GM23338 (cell line): ENCODE data around the gene PASK. TPM values are rescaled to one million over a fixed set of nuclear protein-coding genes. Genes with fewer than 3 reads are reported as not detected.

ENCODE experiments used
- ATAC-seq: fragments of 200-7000 bp; cut with Tn5 transposase; 3 replicates; pipeline ENCODE4 v1.9.1; 2020
- DNase-seq: peaks from one replicate; pipeline ENCODE4 v3.0.0-alpha.2; 2015; ENCODE audit warnings: low spot score
- H2AFZ ChIP-seq: fragments of 200-600 bp; sonication (generic); 2 replicates; pipeline ENCODE4 v1.8.0; 2016; ENCODE audit warnings: antibody characterized with exemption, mild to moderate bottlenecking, moderate library complexity
- H3F3A ChIP-seq: fragments of 200-600 bp; sonication (generic); replicated peaks from 2 replicates; pipeline ENCODE4 v1.8.0; 2017; ENCODE audit warnings: antibody characterized with exemption, mixed run types, low read depth
- H3K27ac ChIP-seq: fragments of 200-600 bp; sonication (generic); 2 replicates; pipeline ENCODE4 v1.6.1; 2016; ENCODE audit warnings: low read depth
- H3K27me3 ChIP-seq: fragments of 200-600 bp; sonication (generic); 2 replicates; pipeline ENCODE4 v1.8.0; 2016; ENCODE audit warnings: mild to moderate bottlenecking, mixed run types, moderate library complexity; ENCODE audit not compliant: insufficient read depth
- H3K36me3 ChIP-seq: fragments of 200-600 bp; sonication (generic); 2 replicates; pipeline ENCODE4 v1.8.0; 2016; ENCODE audit warnings: mild to moderate bottlenecking; ENCODE audit not compliant: insufficient read depth
- H3K4me1 ChIP-seq: fragments of 200-600 bp; sonication (generic); 2 replicates; pipeline ENCODE4 v1.8.0; 2016; ENCODE audit warnings: mild to moderate bottlenecking, moderate library complexity; ENCODE audit not compliant: insufficient read depth
- H3K4me2 ChIP-seq: fragments of 200-600 bp; sonication (generic); 2 replicates; pipeline ENCODE4 v1.7.1; 2017; ENCODE audit warnings: mixed run types
- H3K4me3 ChIP-seq: fragments of 200-600 bp; sonication (generic); 2 replicates; pipeline ENCODE4 v1.6.1; 2016; ENCODE audit warnings: mixed run types
- H3K79me2 ChIP-seq: fragments of 200-600 bp; sonication (generic); replicated peaks from 2 replicates; pipeline ENCODE4 v1.8.0; 2017; ENCODE audit warnings: mild to moderate bottlenecking; ENCODE audit not compliant: insufficient read depth
- H3K9me2 ChIP-seq: fragments of 200-600 bp; sonication (generic); 2 replicates; pipeline ENCODE4 v1.8.0; 2017; ENCODE audit not compliant: insufficient read depth
- H4K20me1 ChIP-seq: fragments of 200-600 bp; sonication (generic); replicated peaks from 2 replicates; pipeline ENCODE4 v1.8.0; 2017; ENCODE audit warnings: mild to moderate bottlenecking; ENCODE audit not compliant: insufficient read depth
- H3K27ac Mint-ChIP-seq: 2 replicates; pipeline ENCODE4 v1.8.0; 2020; ENCODE audit warnings: inconsistent platforms, mild to moderate bottlenecking, moderate library complexity, mixed read lengths
- H3K27me3 Mint-ChIP-seq: 3 replicates; pipeline ENCODE4 v1.8.0; 2022; ENCODE audit warnings: low read depth, mild to moderate bottlenecking, moderate library complexity, mixed read lengths, inconsistent platforms; ENCODE audit not compliant: insufficient read depth, poor library complexity
- H3K36me3 Mint-ChIP-seq: 3 replicates; pipeline ENCODE4 v1.8.0; 2021; ENCODE audit warnings: low read depth, mild to moderate bottlenecking, inconsistent platforms, moderate library complexity, mixed read lengths
- H3K4me1 Mint-ChIP-seq: 3 replicates; pipeline ENCODE4 v1.8.0; 2020; ENCODE audit warnings: mild to moderate bottlenecking, inconsistent platforms, mixed read lengths
- H3K4me3 Mint-ChIP-seq: 3 replicates; pipeline ENCODE4 v1.8.0; 2021; ENCODE audit warnings: moderate library complexity, mild to moderate bottlenecking, inconsistent platforms, mixed read lengths
- H3K9me3 Mint-ChIP-seq: 3 replicates; pipeline ENCODE4 v1.8.0; 2020; ENCODE audit warnings: moderate library complexity, mild to moderate bottlenecking, inconsistent platforms, mixed read lengths
- CREB1 ChIP-seq: fragments of 250-450 bp; sonication (Bioruptor Pico); IDR thresholded peaks from 2 replicates; pipeline ENCODE4 v1.5.0; 2020; ENCODE audit warnings: low read depth, mild to moderate bottlenecking, moderate library complexity
- EZH2 ChIP-seq: fragments of 200-600 bp; sonication (generic); IDR thresholded peaks from one replicate; pipeline ENCODE4 v1.8.0; 2017; ENCODE audit warnings: antibody characterized with exemption, mild to moderate bottlenecking, low read depth; ENCODE audit not compliant: unreplicated experiment
- EZH2phosphoT487 ChIP-seq: fragments of 200-600 bp; sonication (generic); IDR thresholded peaks from one replicate; pipeline ENCODE4 v1.8.1; 2018; ENCODE audit warnings: antibody characterized with exemption; ENCODE audit not compliant: unreplicated experiment
- JUNB ChIP-seq: IDR thresholded peaks from one replicate; pipeline ENCODE4 v1.6.1; 2016; ENCODE audit warnings: antibody characterized with exemption; ENCODE audit not compliant: unreplicated experiment
- POLR2AphosphoS5 ChIP-seq: IDR thresholded peaks from 2 replicates; pipeline ENCODE4 v1.6.1; 2016; ENCODE audit warnings: antibody characterized with exemption, low read depth
- ZNF114 ChIP-seq: fragments of 250-450 bp; sonication (Bioruptor Pico); IDR thresholded peaks from 2 replicates; pipeline ENCODE4 v1.5.0; 2020; ENCODE audit warnings: mild to moderate bottlenecking, moderate library complexity
- ZNF331 ChIP-seq: fragments of 250-450 bp; sonication (Bioruptor Pico); IDR thresholded peaks from 2 replicates; pipeline ENCODE4 v1.5.0; 2020; ENCODE audit warnings: low read depth, mild to moderate bottlenecking, moderate library complexity
- polyA plus RNA-seq: library from polyadenylated mRNA; unstranded; fragments of >200 nt; fragmentation: Nextera tagmentation; extraction: Ambion mirVana; gene quantifications from 2 replicates; pipeline ENCODE4 v1.2.1, GENCODE V29; 2016
- total RNA-seq: library from RNA; depleted of rRNA; stranded (reverse); fragments of >200 nt; shearing (Covaris generic); gene quantifications from 2 replicates; pipeline ENCODE4 v1.2.3, GENCODE V29; 2014
- TF ChIP-seq, protein P1 (sequence below): IDR thresholded peaks from 2 replicates; pipeline ENCODE4 v1.6.1; 2016; ENCODE audit warnings: antibody characterized with exemption
- TF ChIP-seq, protein P2 (sequence below), 2 experiments: fragments of 200-600 bp in 1 of 2; sonication (generic) in 1 of 2; conservative IDR thresholded peaks; 2 replicates each; pipeline versions ENCODE4 v1.5.1 to v1.6.1; 2016 to 2017; ENCODE audit warnings: antibody characterized with exemption in 2 of 2, low read depth in 2 of 2, mild to moderate bottlenecking in 2 of 2, moderate library complexity in 1 of 2
- TF ChIP-seq, protein P3 (sequence below): IDR thresholded peaks from one replicate; pipeline ENCODE4 v1.6.1; 2018; ENCODE audit warnings: antibody characterized with exemption; ENCODE audit not compliant: unreplicated experiment

PASK gene
- total and polyA plus RNA-seq, 2 experiments from 2014 or later, result 12.5 to 38.4 TPM

DNA sequence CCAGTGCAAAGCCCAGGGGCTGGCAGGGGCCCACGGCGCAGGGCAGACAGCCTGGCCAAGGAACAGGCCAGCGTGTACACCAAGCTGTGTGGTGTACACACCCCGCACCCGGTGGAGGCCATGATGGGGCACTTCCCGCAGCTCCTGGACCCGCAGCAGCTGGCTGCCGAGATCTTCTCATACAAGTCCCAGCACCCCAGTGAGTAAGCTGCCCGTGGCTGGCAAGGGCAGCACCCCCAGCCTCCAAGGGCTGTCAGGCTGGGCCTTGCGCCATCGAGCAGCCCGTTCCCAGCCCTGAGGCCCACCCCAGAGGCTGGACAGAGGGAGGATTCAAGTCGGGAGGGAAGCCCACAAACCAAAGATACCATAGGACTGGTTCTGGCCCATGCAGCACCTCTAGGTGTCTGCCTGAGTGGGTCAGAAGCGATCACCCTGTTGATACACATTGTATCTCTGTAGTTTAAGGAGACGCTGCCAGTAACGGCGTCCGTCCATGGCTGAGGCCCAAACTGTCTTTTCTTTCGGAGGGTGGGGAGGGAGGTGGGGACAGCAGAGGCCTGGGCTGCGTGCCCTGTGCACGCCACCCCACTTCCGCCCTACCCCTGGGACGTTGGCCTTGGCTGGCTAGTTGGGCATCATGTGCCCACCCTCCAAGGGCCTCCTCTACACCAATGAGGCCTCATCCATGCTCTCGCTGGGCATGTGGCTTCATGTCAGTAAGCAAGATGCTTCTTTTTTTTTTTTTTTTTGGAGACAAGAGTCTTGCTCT is 30.4 kb downstream of the PASK start:
- Mint-ChIP-seq H3K27me3 (peaks cover 1% of the 10 kb centered on the region), H3K4me3 (no peak overlapping the region), H3K36me3 (peaks cover 37% of the 10 kb centered on the region), H3K27ac (no peak overlapping the region), H3K4me1 (no peaks in the 10 kb centered on the region), H3K9me3 (no peaks in the 10 kb centered on the region)
- Histone ChIP-seq H3K27me3 (no peaks in the 10 kb centered on the region), H3K4me1 (no peaks in the 10 kb centered on the region), H3K79me2 (no peaks in the 10 kb centered on the region), H4K20me1 (no peaks in the 10 kb centered on the region; the same call in none of the 2 replicates), H3K36me3 (peaks cover 12% of the 10 kb centered on the region), H3K27ac (no peak overlapping the region), H3K4me3 (no peak overlapping the region), H3K9me2 (no peaks in the 10 kb centered on the region), H3K4me2 (no peak overlapping the region), H2AFZ (no peak overlapping the region), H3F3A (no peaks in the 10 kb centered on the region)
- TF ChIP-seq CREB1 (CRISPR knock-in tag) (no peak), EZH2phosphoT487 (no peak), EZH2 (no peak), JUNB (no peak)
- TF ChIP-seq, protein P1, sequence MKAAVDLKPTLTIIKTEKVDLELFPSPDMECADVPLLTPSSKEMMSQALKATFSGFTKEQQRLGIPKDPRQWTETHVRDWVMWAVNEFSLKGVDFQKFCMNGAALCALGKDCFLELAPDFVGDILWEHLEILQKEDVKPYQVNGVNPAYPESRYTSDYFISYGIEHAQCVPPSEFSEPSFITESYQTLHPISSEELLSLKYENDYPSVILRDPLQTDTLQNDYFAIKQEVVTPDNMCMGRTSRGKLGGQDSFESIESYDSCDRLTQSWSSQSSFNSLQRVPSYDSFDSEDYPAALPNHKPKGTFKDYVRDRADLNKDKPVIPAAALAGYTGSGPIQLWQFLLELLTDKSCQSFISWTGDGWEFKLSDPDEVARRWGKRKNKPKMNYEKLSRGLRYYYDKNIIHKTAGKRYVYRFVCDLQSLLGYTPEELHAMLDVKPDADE, result no peak
- DNase-seq (no peak), ATAC-seq (no peak)

DNA sequence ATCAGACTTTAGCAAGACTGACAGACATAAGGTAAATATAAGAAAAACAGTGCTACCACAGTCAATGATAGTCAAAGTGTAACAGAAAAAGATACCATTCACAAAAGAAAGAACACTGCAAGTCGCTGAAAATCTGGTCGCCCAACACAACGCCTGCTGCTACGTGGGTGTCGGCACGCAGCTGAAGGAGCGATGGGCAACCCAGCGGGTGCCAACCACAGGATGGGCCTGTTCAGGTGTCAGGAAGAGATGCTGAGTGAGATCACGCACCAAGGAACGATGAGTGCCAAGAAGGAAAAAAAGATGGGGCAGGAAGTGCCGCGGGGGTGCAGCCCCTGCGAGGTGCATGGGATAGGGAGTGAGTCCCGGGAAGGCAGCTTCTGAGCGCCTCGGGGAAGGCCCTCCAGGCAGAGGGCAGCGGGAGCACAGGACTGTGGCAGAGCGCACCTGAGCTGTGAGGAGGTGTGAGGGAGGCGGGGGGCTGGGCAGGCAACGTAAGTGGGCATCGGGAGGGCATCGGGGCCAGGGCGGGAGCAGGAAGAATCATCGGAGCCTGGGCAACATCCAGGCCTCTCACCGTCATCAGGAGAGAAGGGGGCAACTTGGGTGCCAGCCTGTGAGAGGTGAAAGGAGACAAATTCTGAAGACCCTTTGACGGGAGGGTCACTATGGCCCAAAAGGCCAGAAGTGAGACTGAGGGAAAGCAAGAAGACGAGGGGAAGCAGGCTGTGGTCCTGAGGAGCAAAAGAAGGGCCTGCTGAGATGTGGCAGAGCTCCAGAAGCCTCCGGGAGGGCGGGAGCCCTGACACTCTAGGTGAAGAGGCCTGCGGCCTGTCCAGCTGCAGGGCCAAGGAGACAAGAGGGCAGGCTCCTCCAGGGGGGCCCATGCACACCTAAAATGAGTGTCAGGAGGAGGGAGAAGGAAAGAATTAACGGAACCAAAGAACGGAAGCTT is 32.4 kb downstream of the PASK start:
- peaks cover 35% of the 10 kb centered on the region for H3K36me3 Mint-ChIP-seq
- H3K4me3 Mint-ChIP-seq, result no peak overlapping the region
- Histone ChIP-seq H3K4me2 (no peak overlapping the region), H3K36me3 (peaks cover 12% of the 10 kb centered on the region), H3K79me2 (no peaks in the 10 kb centered on the region), H3K4me1 (no peaks in the 10 kb centered on the region), H3K27me3 (no peaks in the 10 kb centered on the region), H4K20me1 (no peaks in the 10 kb centered on the region; the same call in none of the 2 replicates), H3K4me3 (no peak overlapping the region), H3K27ac (no peak overlapping the region), H2AFZ (no peak overlapping the region), H3F3A (no peaks in the 10 kb centered on the region), H3K9me2 (no peaks in the 10 kb centered on the region)
- H3K27ac Mint-ChIP-seq, result no peak overlapping the region
- H3K9me3 Mint-ChIP-seq, result no peaks in the 10 kb centered on the region
- ATAC-seq (no peak), DNase-seq (no peak)
- H3K4me1 Mint-ChIP-seq, result no peaks in the 10 kb centered on the region
- H3K27me3 Mint-ChIP-seq, result peaks cover 1% of the 10 kb centered on the region
- no peak for TF ChIP-seq POLR2AphosphoS5
- TF ChIP-seq, protein P2, sequence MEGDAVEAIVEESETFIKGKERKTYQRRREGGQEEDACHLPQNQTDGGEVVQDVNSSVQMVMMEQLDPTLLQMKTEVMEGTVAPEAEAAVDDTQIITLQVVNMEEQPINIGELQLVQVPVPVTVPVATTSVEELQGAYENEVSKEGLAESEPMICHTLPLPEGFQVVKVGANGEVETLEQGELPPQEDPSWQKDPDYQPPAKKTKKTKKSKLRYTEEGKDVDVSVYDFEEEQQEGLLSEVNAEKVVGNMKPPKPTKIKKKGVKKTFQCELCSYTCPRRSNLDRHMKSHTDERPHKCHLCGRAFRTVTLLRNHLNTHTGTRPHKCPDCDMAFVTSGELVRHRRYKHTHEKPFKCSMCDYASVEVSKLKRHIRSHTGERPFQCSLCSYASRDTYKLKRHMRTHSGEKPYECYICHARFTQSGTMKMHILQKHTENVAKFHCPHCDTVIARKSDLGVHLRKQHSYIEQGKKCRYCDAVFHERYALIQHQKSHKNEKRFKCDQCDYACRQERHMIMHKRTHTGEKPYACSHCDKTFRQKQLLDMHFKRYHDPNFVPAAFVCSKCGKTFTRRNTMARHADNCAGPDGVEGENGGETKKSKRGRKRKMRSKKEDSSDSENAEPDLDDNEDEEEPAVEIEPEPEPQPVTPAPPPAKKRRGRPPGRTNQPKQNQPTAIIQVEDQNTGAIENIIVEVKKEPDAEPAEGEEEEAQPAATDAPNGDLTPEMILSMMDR (conservative IDR thresholded peaks at IDR 0.05; ENCODE audit: low read depth in 2 of 2), result no peak
- TF ChIP-seq ZNF331, result no peak
- TF ChIP-seq, protein P3, sequence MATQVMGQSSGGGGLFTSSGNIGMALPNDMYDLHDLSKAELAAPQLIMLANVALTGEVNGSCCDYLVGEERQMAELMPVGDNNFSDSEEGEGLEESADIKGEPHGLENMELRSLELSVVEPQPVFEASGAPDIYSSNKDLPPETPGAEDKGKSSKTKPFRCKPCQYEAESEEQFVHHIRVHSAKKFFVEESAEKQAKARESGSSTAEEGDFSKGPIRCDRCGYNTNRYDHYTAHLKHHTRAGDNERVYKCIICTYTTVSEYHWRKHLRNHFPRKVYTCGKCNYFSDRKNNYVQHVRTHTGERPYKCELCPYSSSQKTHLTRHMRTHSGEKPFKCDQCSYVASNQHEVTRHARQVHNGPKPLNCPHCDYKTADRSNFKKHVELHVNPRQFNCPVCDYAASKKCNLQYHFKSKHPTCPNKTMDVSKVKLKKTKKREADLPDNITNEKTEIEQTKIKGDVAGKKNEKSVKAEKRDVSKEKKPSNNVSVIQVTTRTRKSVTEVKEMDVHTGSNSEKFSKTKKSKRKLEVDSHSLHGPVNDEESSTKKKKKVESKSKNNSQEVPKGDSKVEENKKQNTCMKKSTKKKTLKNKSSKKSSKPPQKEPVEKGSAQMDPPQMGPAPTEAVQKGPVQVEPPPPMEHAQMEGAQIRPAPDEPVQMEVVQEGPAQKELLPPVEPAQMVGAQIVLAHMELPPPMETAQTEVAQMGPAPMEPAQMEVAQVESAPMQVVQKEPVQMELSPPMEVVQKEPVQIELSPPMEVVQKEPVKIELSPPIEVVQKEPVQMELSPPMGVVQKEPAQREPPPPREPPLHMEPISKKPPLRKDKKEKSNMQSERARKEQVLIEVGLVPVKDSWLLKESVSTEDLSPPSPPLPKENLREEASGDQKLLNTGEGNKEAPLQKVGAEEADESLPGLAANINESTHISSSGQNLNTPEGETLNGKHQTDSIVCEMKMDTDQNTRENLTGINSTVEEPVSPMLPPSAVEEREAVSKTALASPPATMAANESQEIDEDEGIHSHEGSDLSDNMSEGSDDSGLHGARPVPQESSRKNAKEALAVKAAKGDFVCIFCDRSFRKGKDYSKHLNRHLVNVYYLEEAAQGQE, result no peak
- no peak for TF ChIP-seq ZNF114 (CRISPR knock-in tag)
- TF ChIP-seq, protein P1, result no peak
- no peak for TF ChIP-seq EZH2
- TF ChIP-seq CREB1 (CRISPR knock-in tag), result no peak
- TF ChIP-seq JUNB, result no peak
- TF ChIP-seq EZH2phosphoT487, result no peak
